GM18507 (cell line): Measurements from ENCODE around the gene MSH4.
"Not testable (repeated sequence)": the region's sequence is repeated elsewhere in the genome, so short reads cannot be mapped to it uniquely, and the experiment has no call there.

Source experiments
- DNase-seq: peaks from one replicate; pipeline ENCODE4 v3.0.0; 2011; ENCODE audit warnings: low read depth; ENCODE audit not compliant: insufficient read length; ENCODE audit errors: extremely low spot score
- FAIRE-seq: peaks from 2 replicates; lab custom pipeline; 2011; peaks lifted over from hg19 to GRCh38; lab: Jason Lieb, UNC

Gene MSH4

GRCh38 chr1:75796376-75797272 lies at the start of gene MSH4:
TSS of gene MSH4 (plus strand) at chr1:75796882. CDS start at chr1:75796986, 104 bp downstream.
- no peak for DNase-seq
- FAIRE-seq, result no peak

DNA sequence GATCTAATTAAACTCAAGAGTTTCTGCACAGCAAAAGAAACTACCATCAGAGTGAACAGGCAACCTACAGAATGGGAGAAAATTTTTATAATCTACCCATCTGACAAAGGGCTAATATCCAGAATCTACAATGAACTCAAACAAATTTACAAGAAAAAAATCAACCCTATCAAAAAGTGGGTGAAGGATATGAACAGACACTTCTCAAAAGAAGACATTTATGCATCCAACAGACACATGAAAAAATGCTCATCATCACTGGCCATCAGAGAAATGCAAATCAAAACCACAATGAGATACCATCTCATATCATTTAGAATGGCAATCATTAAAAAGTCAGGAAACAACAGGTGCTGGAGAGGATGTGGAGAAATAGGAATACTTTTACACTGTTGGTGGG lies 39.5 kb upstream of the MSH4 start:
- FAIRE-seq, DNase-seq: not testable (repeated sequence)

- DNase-seq, FAIRE-seq: not testable (repeated sequence)
These were observed 38.1 kb upstream of the MSH4 start for GRCh38 chr1:75758543-75758942.

DNA sequence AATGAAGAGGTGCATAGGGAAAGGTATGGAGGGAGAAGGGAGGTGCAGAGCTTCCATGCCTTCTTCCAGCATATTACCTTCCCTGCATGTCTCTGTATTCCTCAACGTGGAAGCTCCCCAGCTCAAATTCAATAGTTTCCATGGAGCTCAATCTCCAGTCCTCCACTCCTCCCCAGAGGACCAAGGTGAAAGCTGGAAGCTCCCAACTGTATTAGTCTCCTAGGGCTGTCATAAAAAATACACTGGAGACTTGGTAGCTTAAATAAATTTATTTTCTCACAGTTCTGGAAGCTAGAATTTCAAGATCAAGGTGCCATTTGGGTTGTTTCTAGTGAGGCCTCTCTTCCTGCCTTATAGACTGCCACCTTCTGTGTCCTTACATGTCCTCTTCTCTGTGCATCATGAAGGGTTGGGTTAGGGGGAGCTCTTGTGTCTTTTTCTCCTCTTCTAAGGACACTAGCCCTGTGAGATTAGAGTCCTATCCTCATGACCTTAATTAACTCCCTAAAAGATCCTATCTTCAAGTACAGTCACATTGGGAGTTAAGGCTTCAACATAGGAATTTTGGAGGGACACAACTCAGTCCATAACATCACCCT lies 32.5 kb upstream of the MSH4 start:
- DNase-seq, result no peak
- FAIRE-seq, result no peak

GRCh38 chr1:75765697-75766355 lies 30.9 kb upstream of the MSH4 start:
- DNase-seq (no peak), FAIRE-seq (no peak)

GRCh38 chr1:75768016-75768415 lies 28.7 kb upstream of the MSH4 start:
- no peak for FAIRE-seq
- DNase-seq, result no peak

DNA sequence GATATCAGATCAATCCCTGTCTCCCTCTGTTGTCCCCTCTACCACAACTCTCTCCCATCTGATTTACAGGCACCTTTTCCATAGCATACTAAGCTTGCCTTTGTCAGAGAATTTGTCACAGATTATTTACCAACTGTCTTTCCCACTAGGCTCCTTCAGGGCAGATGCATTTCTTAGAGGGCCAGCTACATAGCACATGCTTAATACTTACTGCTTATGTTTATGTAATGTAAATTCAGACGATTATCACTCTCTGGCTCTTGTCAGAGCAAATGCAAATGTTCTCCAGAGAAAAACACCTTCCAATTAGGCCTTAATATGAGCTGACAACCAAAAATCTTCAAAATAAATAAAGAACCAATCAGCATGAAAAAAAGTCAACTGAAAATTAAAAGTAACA lies 25.9 kb upstream of the MSH4 start:
- FAIRE-seq (no peak), DNase-seq (no peak)

- no peak for FAIRE-seq
- no peak for DNase-seq
These were observed 24.7 kb upstream of the MSH4 start for GRCh38 chr1:75771978-75772377.

GRCh38 chr1:75777812-75778211 lies 18.9 kb upstream of the MSH4 start:
- not testable (repeated sequence) for DNase-seq

DNA sequence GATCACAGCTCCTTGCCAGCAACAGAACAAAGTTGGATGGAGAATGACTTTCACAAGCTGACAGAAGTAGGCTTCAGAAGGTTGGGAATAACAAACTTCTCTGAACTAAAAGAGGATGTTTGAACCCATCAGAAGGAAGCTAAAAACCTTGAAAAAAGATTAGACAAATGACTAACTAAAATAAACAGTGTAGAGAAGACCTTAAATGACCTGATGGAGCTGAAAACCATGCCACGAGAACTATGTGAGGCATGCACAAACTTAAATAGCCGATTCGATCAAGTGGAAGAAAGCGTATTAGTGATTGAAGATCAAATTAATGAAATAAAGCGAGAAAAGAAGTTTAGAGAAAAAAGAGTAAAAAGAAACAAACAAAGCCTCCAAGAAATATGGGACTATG lies 18.0 kb upstream of the MSH4 start:
- not testable (repeated sequence) for FAIRE-seq, DNase-seq

More at GRCh38 chr1:75777812-75778211, 18.9 kb upstream of the MSH4 start:
- FAIRE-seq, result not testable (repeated sequence)

DNA sequence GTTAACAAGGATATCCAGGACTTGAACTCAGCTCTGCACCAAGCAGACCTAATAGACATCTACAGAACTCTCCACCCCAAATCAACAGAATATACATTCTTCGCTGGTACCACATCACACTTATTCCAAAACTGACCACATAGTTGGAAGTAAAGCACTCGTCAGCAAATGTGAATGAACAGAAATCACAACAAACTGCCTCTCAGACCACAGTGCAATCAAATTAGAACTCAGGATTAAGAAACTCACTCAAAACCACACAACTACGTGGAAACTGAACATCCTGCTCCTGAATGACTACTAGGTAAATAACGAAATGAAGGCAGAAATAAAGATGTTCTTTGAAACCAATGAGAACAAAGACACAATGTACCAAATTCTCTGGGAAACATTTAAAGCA lies 16.5 kb upstream of the MSH4 start:
- not testable (repeated sequence) for DNase-seq, FAIRE-seq

- DNase-seq, FAIRE-seq: not testable (repeated sequence)
These were observed 12.8 kb upstream of the MSH4 start for GRCh38 chr1:75783920-75784319.

- FAIRE-seq (no peak), DNase-seq (no peak)
These were observed 11.2 kb upstream of the MSH4 start for GRCh38 chr1:75785320-75785982.

GRCh38 chr1:75785983-75786853 lies 10.5 kb upstream of the MSH4 start, which contains the start of gene RABGGTB:
TSS of gene RABGGTB (plus strand) at chr1:75786256. CDS start at chr1:75786272, 16 bp downstream.
- FAIRE-seq, result peak; percentile 95
- peak; percentile 78 for DNase-seq

DNA sequence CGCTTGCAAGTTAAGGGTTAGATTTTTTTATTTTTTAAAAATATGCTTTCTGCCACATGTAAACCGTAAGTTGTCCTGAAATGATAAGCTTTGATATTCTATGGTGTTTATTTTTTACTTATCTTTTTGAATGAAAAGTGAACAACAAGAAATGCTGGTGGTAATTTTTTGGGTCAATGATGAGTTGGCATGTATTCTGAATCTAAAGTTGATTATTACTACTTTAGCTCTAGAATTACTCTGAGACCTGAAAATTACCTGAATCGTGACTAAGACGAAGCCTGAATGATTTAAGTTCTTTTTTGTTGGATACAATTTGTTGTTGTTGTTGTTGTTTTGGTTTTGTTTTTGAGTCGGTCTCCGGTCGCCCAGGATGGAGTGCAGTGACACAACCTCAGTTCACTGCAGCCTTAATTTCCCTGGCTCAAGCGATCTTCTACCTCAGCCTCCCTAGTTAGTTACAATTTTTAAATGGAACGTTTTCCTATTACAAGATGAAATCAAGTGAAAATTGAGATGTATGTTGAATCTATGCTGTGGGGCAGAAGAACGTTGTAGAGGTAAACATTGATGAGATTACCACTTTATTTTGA lies 9.7 kb upstream of the MSH4 start:
- DNase-seq (no peak), FAIRE-seq (peak; percentile 21)

DNA sequence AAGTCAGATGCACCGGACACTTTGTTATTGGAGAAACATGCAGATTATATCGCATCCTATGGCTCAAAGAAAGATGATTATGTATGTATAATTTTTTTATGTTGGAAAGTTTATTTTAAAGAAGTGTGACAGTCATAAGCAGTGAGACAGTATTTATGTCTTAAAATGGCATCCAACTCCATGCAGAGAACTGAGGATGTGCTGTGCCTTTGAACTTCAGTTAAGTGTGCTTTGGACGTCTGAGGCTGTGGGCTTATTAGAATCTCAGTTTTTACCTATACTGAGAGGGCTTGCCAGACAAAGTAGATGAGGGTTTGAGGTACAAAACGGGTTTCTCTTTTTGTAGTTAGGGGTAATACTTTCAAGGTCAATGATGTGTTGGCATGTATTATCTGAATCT lies 9.2 kb upstream of the MSH4 start:
- DNase-seq, result no peak
- no peak for FAIRE-seq

DNA sequence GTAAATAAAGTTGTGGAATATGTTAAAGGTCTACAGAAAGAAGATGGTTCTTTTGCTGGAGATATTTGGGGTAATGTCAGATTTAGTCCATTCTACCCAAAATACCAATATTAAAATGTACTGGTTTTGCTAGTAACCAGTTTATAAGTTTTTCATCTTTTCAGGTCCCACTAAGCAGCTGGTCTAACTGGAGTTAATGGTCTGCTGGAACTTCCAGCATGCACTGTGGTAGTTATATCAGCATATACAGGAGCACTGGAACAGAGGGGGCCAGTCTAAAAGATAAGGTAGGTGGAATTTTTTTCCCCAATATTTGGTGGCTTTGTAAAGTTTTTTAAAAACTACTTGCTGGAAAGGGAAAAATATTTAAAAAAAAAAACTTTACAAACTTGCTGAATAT lies 6.7 kb upstream of the MSH4 start:
- no peak for DNase-seq
- FAIRE-seq, result no peak

DNA sequence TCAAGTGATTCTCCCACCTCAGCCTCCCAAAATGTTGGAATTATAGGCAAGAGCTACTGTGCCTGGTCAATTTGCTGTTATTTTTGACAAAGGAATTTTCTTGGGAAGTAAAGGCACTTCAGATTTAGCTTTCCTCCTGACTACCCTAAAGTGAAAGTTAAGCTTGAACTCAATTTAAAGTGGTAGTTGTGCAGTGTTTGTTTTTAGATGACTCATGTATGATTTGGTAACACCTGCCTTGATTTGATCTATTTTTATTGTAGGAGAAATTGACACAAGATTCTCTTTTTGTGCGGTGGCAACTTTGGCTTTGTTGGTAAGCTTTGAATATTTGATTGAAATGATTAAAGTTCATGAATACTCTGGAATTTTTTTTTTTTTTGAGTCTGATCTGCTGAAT lies 5.7 kb upstream of the MSH4 start:
- no peak for DNase-seq
- FAIRE-seq, result peak; percentile 35
